GM21360 (cell line): ENCODE measurements around the gene DMD.

Source experiments
- ATAC-seq: cut with Tn5 transposase; IDR thresholded peaks from one replicate; pipeline ENCODE4 v1.9.1; 2021; ENCODE audit warnings: mild to moderate bottlenecking, moderate library complexity; ENCODE audit not compliant: unreplicated experiment

The DMD gene

DNA sequence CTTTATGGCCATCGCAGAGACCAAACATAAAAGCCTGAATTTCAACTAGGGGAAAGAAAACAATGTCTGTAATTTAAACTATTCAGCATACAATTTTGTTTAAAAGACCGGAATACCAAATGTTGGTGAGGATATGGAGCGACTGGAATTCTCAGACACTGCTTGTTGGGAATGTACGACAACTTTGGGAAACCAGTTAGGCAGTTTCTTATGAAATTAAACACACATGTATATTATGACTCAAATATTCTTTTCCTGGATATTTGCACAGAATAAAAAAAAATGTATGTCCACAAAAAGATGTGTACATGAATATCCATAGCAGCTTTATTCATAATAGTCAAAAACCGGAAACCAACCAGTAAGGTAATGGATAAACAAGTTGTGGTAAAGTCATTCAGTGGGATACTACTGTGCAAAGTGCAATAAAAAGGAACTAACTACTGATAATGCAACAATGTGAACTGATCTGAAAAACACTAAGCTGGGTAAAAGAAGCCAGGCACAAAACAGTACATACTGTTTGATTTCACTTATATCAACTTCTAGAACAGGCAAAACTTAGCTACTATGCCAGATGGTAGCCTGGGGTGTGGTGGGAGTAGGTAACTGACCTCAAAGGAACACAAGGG is 1986.9 kb downstream of the DMD start:
- no peak for ATAC-seq

GRCh38 chrX:31223817-31224216 is 1987.5 kb downstream of the DMD start:
- ATAC-seq: peak; percentile 84

GRCh38 chrX:31222946-31223345 is 1988.4 kb downstream of the DMD start:
- ATAC-seq: no peak

DNA sequence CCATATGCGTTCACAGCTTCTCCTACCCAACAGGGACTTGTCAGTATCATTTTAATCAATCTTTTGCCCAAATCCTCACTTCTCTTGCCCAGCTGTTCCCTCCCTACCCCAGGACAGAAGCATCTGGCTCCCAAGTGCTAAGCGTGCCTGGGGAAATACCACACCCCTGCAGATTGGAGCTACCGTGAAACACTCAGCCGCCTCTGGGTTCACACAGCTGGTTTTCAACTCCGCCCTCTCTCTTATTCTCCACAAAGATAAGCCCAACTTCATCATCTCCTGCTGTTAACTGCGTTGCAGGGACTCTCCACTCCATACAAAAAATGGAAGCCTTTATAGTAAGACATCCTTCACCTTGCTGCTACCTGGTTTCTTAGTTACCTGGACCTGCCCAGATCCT is 1992.2 kb downstream of the DMD start:
- ATAC-seq: no peak

GRCh38 chrX:31217084-31217483 is 1994.3 kb downstream of the DMD start:
- no peak for ATAC-seq

DNA sequence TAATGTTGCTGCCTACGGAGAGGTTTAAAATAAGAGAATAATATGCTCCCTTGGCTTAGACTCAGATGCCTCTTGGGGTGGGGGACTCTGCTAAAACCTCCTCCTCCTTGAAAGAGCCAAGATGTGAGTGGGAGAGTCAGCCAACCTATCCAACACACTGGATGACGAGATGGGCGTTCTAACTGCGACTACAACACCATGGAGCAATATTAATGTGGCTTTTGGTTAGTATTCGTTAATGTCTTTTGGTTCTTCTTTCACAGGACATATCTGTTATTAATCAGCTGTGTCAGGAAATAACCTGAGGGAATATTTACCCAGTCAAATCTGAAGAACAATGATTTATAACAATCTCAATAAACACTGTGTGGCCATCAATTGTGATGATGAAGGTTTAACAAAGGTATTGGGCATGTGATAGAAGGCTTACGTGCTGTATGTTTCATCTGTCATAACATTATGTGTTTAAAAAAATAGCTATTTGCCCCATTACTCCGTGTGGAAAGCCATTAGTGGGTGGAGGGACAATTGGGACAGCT is 1996.0 kb downstream of the DMD start:
- ATAC-seq: no peak

DNA sequence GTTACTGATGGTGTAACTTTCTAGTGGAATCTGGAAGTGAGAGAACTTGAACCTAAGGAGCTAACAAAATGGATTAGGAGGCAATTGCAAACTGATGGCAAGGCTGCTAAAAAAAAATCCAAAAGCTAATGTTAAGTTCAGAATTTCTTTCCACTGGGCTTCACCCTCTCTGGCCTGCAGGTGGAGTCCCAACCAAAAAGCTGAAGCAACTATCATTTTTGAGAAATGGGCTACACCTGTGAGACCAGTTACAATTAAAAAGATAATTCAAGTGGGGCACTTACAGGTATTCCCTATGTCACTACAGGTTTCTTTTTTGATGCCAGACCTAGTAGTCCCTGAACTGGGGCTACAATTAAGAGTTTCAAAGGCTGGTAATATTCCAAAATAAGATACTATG is 1997.4 kb downstream of the DMD start:
- ATAC-seq: peak; percentile 43

DNA sequence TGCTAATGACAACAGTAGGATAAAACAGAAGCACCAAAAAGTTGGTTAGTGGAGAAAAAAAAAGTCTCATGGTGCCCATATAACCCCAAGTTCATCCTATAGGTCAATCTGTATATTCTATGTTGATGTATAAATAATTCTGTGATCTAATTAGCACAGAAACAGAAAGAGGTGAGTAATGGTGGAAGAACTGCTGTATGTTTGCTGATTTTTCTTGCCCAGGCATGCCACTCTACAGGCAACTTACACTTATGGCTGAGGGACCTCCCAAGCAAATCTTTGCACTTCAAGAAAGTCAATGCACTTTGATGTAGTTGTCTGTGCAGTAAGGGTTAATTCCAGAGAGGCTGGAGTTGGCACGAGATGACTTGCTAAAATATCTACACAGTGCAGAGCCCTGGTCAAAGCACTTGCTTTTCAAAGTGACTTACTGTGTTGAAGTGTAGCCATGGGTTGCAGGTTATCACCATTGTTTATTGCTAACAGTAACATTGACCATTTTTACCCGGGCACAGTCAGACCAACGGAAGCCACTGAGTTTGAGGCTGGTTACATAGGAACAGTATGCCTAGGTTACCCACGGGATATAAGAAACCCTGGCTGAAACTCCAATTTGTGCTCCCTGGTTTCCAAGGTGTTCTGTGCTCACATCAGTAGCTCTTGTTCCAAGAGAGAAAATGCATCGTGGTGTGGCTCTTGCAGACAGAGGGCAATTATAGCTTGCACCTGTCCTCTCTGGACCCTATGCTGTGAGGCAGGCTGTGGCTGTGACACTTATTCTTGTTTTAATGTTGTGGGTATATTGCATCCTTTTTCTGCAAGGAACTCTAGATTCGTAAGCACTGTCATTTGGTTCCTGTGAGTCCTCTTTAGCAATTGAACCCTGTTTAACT is 1998.2 kb downstream of the DMD start:
- no peak for ATAC-seq

DNA sequence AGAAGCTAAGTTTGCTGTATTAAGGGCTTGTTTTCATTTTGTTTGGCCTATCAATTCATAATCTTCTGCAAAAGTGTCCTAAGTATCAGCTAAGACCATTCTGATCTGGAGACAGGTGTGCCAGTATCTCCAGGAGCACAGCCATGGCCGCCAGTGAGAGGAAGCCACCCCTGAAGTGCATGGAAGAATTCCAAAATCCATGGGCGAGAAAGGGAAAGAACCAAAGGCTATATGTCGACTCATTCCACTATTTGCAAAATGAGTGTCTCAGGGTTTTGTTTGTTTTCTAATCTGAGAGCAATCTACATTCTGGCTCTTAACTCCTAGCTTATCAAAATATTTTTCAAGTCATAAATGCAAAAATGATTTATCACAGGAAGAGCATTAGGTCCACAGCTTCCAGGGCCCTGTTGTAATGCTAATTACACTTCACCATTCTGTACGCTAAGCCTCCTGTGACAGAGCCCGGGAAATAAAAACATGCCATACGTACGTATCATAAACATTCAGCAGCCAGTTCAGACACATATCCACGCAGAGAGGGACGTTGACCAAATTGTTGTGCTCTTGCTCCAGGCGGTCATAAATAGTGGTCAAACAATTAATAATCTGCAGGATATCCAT is 2002.2 kb downstream of the DMD start:
- no peak for ATAC-seq

DNA sequence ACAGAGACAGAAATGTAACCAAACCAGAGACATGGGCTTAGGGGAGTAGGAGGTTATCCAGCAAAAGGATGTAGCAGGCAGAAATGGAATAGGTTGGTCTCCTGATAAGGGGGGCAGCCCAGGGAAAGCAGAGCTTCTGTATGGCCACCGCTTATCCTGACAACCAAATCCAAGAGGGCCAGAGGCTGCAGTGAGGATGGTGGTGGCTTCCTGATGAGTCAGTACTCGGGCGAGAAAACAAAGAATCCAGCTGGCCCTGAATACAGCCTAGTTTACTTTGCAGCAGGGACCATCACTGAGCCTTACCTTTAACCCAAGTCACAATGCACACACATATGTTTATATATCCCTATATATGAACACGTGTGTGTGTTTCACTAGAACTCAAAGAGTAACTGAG is 2009.8 kb downstream of the DMD start:
- ATAC-seq: no peak

DNA sequence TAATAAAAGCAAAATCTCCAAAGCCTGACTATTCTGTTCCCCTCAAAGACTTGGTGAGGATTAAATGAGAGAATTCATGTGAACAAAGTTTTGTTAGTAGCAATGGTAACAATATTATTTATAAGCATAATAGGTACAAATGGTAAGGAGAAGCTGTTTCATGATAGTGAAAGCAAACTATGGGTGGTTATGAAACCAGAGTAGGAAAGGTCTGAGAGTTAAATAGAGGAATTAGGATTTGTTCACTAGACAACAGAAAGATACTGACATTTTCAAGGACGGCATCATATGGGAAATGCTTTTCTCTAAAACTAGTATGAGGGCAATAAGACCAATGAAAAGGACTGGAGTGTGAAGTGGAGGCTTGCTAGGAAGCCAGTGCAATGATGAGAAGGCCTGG is 2010.9 kb downstream of the DMD start:
- ATAC-seq: peak; percentile 67

DNA sequence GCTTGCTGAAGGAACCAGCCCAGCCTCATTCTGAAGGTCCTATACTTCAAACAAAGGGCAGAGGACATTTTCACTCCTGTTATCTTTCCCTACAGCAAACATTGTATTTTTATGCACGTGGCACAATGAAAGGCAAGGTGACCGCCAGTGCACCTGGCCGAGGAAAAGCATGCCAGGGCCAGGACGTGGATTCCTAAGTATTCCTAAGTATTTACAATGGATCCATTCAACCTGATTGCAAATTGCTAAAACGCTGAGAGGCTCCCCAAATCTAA is 2011.6 kb downstream of the DMD start:
- no peak for ATAC-seq

- ATAC-seq: no peak
Observed at GRCh38 chrX:31199056-31199839, 2012.1 kb downstream of the DMD start.

GRCh38 chrX:31190221-31190975 is 2021.0 kb downstream of the DMD start:
- no peak for ATAC-seq

- no peak for ATAC-seq
Observed at GRCh38 chrX:31186693-31187338, 2024.5 kb downstream of the DMD start.

DNA sequence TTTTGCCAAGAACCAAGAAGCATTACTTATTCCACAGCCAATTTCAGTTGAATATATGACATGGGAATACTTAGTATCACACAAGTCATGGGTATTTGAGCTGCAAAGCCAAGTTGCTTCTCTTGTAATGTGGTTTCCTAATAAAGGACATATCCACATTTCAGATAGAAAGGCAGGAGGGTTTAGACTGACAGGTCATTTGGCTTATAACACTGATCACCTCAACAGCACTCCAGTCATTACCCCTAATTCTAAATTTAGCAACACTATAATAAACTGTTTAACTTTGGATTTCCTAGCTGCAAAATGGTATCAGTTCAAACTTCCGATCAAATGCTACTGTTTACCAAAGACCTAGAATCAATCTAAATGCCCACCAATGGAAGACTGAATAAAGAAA is 2025.5 kb downstream of the DMD start:
- no peak for ATAC-seq

- no peak for ATAC-seq
Observed at GRCh38 chrX:31181377-31182000, 2029.9 kb downstream of the DMD start.

GRCh38 chrX:31179203-31179602 is 2032.1 kb downstream of the DMD start:
- ATAC-seq: no peak

GRCh38 chrX:31178769-31179125 is 2032.6 kb downstream of the DMD start:
- no peak for ATAC-seq
